A673 (cell line): Measurements from ENCODE around the gene PDGFRA. TPM values are rescaled to one million over a fixed set of nuclear protein-coding genes. Genes with fewer than 3 reads are reported as not detected.
A peak's percentile ranks its signal among the peaks of the same experiment; 100 is the strongest.

ENCODE experiments used
- BruUV-seq: library from RNA; stranded (reverse); fragments of 400-500 nt; replicated peaks from 2 replicates; lab custom pipeline; 2021; lab: Mats Ljungman, UMichigan
- CTCF ChIA-PET: fragments of 300-600 bp; sonication (Branson Sonifier 250); formaldehyde crosslinking; loops from one replicate; lab custom pipeline; 2022; ENCODE audit warnings: antibody characterized with exemption; lab: Charles Lee
- POLR2A ChIA-PET: fragments of 300-600 bp; sonication (Branson Sonifier 250); formaldehyde crosslinking; loops from one replicate; lab custom pipeline; 2022; ENCODE audit warnings: antibody characterized with exemption; ENCODE audit not compliant: low non-redundant PET; lab: Charles Lee
- DNase-seq: peaks from one replicate; pipeline ENCODE4 v3.0.0-alpha.2; 2015; ENCODE audit warnings: low spot score
- H3K27ac ChIP-seq: fragments of 200-600 bp; sonication (generic); 2 replicates; pipeline ENCODE4 v1.5.1; 2016; ENCODE audit warnings: mixed run types, low read depth, mild to moderate bottlenecking, mixed read lengths, antibody characterized with exemption, low read length; ENCODE audit not compliant: poor library complexity, severe bottlenecking
- H3K27me3 ChIP-seq: fragments of 200-600 bp; sonication (generic); replicated peaks from 2 replicates; pipeline ENCODE4 v1.6.1; 2017; ENCODE audit warnings: mixed run types, low read depth, mild to moderate bottlenecking, mixed read lengths, antibody characterized with exemption, low read length; ENCODE audit not compliant: insufficient read depth, poor library complexity
- H3K36me3 ChIP-seq: fragments of 200-600 bp; sonication (generic); 2 replicates; pipeline ENCODE4 v1.6.1; 2016; ENCODE audit warnings: mixed run types, mild to moderate bottlenecking, mixed read lengths, antibody characterized with exemption, low read length; ENCODE audit not compliant: insufficient read depth, poor library complexity, severe bottlenecking
- H3K4me1 ChIP-seq: fragments of 200-600 bp; sonication (generic); 2 replicates; pipeline ENCODE4 v1.6.1; 2017; ENCODE audit warnings: mixed run types, mild to moderate bottlenecking, mixed read lengths, antibody characterized with exemption, low read length; ENCODE audit not compliant: insufficient read depth, poor library complexity, severe bottlenecking
- H3K4me3 ChIP-seq: fragments of 200-600 bp; sonication (generic); 2 replicates; pipeline ENCODE4 v1.5.1; 2016; ENCODE audit warnings: low read depth, mixed run types, mild to moderate bottlenecking, mixed read lengths, low read length; ENCODE audit not compliant: poor library complexity, severe bottlenecking
- H3K9me3 ChIP-seq: fragments of 200-600 bp; sonication (generic); 2 replicates; pipeline ENCODE4 v1.6.1; 2016; ENCODE audit warnings: mixed run types, low read depth, mild to moderate bottlenecking, mixed read lengths, antibody characterized with exemption, low read length; ENCODE audit not compliant: poor library complexity, severe bottlenecking
- EZH2 ChIP-seq: fragments of 200-600 bp; sonication (generic); IDR thresholded peaks from 2 replicates; pipeline ENCODE4 v1.6.1; 2017; ENCODE audit warnings: borderline replicate concordance, low read depth, mild to moderate bottlenecking, mixed read lengths, antibody characterized with exemption, low read length; ENCODE audit not compliant: poor library complexity, severe bottlenecking
- intact Hi-C: fragments of 100-400 bp; cut with micrococcal nuclease; formaldehyde crosslinking; loops from one replicate; pipeline ENCODE4 v1.10.0; 2022; ENCODE audit not compliant: unreplicated experiment
- total RNA-seq: library from RNA; stranded (reverse); gene quantifications from 2 replicates; pipeline ENCODE4 v1.2.3, GENCODE V29; 2021
- TF ChIP-seq, protein P1 (sequence below): fragments of 300-800, 200-600 bp; sonication (generic); conservative IDR thresholded peaks from 2 replicates; pipeline ENCODE4 v1.5.1; 2017; ENCODE audit warnings: low read depth, mild to moderate bottlenecking, antibody characterized with exemption, low read length, moderate library complexity, mixed read lengths

The PDGFRA gene
- total RNA-seq, 1 experiment from 2014 or later = 0.24 TPM

- H3K9me3 ChIP-seq = no peaks in the 10 kb centered on the region
- H3K4me1 ChIP-seq = no peaks in the 10 kb centered on the region
- BruUV-seq = no TSS peak
- no peaks in the 10 kb centered on the region for H3K36me3 ChIP-seq
- intact Hi-C loops = no loop called here
- no peak overlapping the region for H3K27ac ChIP-seq
- H3K4me3 ChIP-seq = no peak overlapping the region
- no peak for DNase-seq
- CTCF ChIA-PET = no interaction called here
- POLR2A ChIA-PET = no interaction called here
- no peak for TF ChIP-seq EZH2
- TF ChIP-seq, protein P1, sequence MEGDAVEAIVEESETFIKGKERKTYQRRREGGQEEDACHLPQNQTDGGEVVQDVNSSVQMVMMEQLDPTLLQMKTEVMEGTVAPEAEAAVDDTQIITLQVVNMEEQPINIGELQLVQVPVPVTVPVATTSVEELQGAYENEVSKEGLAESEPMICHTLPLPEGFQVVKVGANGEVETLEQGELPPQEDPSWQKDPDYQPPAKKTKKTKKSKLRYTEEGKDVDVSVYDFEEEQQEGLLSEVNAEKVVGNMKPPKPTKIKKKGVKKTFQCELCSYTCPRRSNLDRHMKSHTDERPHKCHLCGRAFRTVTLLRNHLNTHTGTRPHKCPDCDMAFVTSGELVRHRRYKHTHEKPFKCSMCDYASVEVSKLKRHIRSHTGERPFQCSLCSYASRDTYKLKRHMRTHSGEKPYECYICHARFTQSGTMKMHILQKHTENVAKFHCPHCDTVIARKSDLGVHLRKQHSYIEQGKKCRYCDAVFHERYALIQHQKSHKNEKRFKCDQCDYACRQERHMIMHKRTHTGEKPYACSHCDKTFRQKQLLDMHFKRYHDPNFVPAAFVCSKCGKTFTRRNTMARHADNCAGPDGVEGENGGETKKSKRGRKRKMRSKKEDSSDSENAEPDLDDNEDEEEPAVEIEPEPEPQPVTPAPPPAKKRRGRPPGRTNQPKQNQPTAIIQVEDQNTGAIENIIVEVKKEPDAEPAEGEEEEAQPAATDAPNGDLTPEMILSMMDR = no peak
- no peaks in the 10 kb centered on the region for H3K27me3 ChIP-seq
Observed at GRCh38 chr4:54274795-54275665, 45.9 kb downstream of the PDGFRA start.

DNA sequence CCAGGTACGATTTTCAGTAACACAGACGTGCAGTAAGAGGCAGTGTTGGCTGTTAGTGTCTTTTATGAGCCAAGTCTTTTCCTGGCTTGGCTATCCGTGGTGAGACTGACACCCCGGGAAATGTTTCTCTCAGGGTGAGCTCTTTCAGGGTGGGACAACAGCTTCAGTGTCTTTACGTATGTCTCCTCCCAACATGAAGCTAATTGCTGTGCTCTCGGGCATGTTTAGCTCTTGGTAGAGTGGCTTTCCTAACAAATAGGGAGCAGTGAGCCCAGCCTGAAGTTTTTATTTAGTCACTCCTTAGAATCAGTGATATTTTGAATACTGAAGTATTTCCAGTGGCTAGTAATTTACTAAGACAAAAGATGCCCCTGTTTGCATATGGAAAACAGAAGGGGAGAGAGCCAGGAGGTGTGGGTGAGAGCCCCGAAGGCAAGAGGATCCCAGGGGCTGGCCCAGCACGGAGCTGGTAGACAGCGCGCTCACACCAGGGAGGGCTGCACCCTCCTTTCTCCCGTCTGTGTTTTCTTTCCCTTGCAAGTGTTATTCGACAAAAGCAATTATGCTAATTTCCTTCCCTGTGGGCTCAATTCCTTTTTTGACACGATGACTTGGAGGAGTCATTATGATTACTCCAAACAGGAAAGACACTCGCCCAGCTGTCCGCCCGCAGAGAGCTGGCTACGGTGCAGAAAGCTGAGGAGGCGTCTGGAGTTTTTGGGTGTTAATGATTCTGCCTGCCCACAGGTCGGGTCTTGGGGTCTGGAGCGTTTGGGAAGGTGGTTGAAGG, 47.7 kb downstream of the PDGFRA start:
- Histone ChIP-seq H3K4me3 (no peak overlapping the region), H3K27ac (no peak overlapping the region), H3K9me3 (no peaks in the 10 kb centered on the region), H3K27me3 (no peaks in the 10 kb centered on the region), H3K36me3 (no peaks in the 10 kb centered on the region), H3K4me1 (no peaks in the 10 kb centered on the region)
- POLR2A ChIA-PET = no interaction called here
- DNase-seq = peak; percentile 48
- intact Hi-C loops = no loop called here
- no peak for TF ChIP-seq EZH2
- TF ChIP-seq, protein P1 = no peak
- no TSS peak for BruUV-seq
- CTCF ChIA-PET = no interaction called here

DNA sequence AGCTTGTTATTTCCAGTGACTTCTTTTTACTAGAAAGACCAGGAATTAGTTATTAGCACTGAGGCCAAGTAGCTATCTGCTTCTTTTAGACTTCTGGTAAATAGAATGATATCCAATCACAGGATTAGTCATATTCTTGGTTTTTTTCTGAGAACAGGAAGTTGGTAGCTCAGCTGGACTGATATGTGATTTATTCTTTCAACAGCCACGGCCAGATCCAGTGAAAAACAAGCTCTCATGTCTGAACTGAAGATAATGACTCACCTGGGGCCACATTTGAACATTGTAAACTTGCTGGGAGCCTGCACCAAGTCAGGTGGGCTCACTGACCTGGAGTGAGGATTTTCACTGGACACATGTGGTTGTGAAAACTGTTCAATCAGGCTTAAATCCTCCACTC, 48.6 kb downstream of the PDGFRA start:
- TF ChIP-seq EZH2 = no peak
- TF ChIP-seq, protein P1 = no peak
- Histone ChIP-seq H3K4me1 (no peaks in the 10 kb centered on the region), H3K27me3 (no peaks in the 10 kb centered on the region), H3K9me3 (no peaks in the 10 kb centered on the region), H3K4me3 (no peak overlapping the region), H3K27ac (no peak overlapping the region), H3K36me3 (no peaks in the 10 kb centered on the region)
- BruUV-seq = no TSS peak
- DNase-seq = peak; percentile 2
- ChIA-PET POLR2A (no interaction called here), CTCF (no interaction called here)
- intact Hi-C loops = no loop called here
